Measurements from ENCODE around the gene MYO1G. TPM values are rescaled to one million over a fixed set of nuclear protein-coding genes. Genes with fewer than 3 reads are reported as not detected.

The MYO1G gene
- total RNA-seq, 1 donor from 2014 or later = 0.77 TPM

DNA sequence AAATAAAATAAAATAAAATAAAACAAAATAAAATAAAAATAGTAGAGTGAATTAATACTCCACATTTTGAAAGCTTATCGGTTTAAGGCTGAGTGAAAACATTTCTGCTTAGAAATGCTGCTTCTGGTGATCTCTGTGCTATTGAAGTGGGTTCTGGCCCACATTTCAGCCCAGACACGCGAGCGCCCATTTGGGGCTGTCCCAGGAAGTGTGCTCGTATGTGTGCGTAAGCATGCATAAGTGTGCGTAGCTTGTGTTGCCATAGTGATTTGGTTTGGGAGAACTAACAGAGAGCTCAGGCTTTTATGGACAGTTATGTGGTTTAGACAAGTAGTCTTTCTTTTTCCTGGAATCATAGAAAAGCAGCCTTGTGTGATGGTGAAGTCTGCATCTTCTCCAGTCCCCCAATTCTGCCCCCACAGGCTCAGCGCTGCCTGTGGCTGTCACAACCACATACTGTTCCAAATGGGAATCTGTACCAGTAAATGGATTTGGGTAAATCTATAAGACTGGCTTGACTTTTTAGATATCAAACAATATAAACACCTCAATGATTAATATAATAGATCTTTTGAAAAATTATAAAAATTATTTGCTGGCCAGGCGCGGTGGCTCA is 63.7 kb downstream of the MYO1G start:
- no peaks in the 10 kb centered on the region for H3K27me3 ChIP-seq (ENCODE audit: low read depth)
- TF ChIP-seq, protein P1, sequence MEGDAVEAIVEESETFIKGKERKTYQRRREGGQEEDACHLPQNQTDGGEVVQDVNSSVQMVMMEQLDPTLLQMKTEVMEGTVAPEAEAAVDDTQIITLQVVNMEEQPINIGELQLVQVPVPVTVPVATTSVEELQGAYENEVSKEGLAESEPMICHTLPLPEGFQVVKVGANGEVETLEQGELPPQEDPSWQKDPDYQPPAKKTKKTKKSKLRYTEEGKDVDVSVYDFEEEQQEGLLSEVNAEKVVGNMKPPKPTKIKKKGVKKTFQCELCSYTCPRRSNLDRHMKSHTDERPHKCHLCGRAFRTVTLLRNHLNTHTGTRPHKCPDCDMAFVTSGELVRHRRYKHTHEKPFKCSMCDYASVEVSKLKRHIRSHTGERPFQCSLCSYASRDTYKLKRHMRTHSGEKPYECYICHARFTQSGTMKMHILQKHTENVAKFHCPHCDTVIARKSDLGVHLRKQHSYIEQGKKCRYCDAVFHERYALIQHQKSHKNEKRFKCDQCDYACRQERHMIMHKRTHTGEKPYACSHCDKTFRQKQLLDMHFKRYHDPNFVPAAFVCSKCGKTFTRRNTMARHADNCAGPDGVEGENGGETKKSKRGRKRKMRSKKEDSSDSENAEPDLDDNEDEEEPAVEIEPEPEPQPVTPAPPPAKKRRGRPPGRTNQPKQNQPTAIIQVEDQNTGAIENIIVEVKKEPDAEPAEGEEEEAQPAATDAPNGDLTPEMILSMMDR (IDR thresholded peaks at IDR 0.05; ENCODE audit: borderline replicate concordance) = no peak
- no peaks in the 10 kb centered on the region for H3K36me3 ChIP-seq
- intact Hi-C loops (cut with micrococcal nuclease) = no loop called here
- no peaks in the 10 kb centered on the region for H3K9me3 ChIP-seq (replicated peaks)
- H3K4me1 ChIP-seq = no peaks in the 10 kb centered on the region
- DNase-seq = no peak
- no peak overlapping the region for H3K4me3 ChIP-seq
- no peak overlapping the region for H3K27ac ChIP-seq (replicated peaks)

DNA sequence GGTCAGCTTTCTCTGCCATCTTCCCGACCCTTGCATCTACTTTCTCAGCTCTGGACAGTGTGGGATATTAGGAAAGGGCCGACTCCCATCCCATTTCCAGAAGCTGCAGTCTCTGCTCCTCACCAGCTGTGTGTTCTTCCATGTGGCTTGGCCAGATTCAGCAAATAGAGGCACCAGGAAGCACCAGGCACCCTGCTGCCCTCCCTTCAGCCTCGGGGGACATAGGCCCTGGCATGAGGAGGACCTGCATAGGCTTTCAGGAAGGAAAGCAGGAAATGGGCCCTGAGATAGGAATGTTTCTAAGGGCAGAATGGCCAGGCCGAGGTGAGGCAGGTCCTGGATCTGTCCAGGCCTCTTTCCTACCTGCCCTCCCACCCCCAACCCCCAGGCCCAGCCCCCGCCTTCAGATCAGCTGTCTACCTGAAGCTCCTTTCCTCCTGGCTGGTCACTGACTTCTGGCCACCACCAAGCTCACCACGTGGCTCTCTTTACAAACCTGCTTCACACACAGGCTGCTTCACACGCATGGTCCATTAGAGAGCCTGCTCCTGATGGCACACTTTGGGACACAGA is 66.0 kb downstream of the MYO1G start:
- intact Hi-C loops (cut with micrococcal nuclease) = no loop called here
- no peak for DNase-seq
- no peak overlapping the region for H3K4me3 ChIP-seq
- H3K4me1 ChIP-seq = no peaks in the 10 kb centered on the region
- H3K36me3 ChIP-seq = no peaks in the 10 kb centered on the region
- TF ChIP-seq, protein P1 (IDR thresholded peaks at IDR 0.05; ENCODE audit: borderline replicate concordance) = no peak
- no peaks in the 10 kb centered on the region for H3K9me3 ChIP-seq (replicated peaks)
- H3K27ac ChIP-seq (replicated peaks) = no peak overlapping the region
- no peaks in the 10 kb centered on the region for H3K27me3 ChIP-seq (ENCODE audit: low read depth)

Other genes with a start within 250 kb of the MYO1G start
- gene ZMIZ2, start 230.2 kb downstream of the MYO1G start, total RNA-seq = 62.7 TPM
- 470 TPM for gene PPIA, start 182.3 kb downstream of the MYO1G start, total RNA-seq
- gene H2AZ2, start 130.9 kb downstream of the MYO1G start, total RNA-seq = 265 TPM
- 13.1 TPM for gene PURB, start 93.5 kb downstream of the MYO1G start, total RNA-seq
- 24.5 TPM for gene CCM2, start 21.2 kb upstream of the MYO1G start, total RNA-seq
- gene NACAD, start 110.0 kb upstream of the MYO1G start, total RNA-seq = 3.8 TPM
- gene TBRG4, start 132.7 kb upstream of the MYO1G start, total RNA-seq = 79.3 TPM
- gene RAMP3, start 178.8 kb upstream of the MYO1G start, total RNA-seq = 30.7 TPM

Data from left ventricle myocardium inferior (tissue), 1 donor.